Measurements from ENCODE around the gene CLC.

The CLC gene

DNA sequence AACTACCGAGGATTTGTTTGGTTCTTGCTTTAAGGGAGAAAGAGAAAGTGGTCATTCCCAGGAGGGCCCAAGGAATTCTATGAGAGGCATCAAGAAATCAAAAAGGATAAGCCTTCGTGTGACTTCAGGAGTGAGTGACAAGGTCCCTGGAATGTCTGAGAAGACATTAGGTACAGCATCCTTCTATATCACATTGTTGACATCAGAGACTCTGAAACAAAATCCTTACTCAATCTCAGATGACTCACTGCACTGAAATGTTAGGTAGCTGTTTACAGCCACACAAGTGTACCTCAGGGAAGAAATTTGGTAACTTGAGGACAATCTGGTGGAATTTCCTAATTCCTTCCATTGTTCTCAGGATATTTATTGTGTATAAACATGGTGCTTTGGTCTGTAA is 41.4 kb downstream of the CLC start:
- H3K9me2 ChIP-seq (replicated peaks; ENCODE audit: low read depth, low read length) = no peaks in the 10 kb centered on the region
- no peaks in the 10 kb centered on the region for H3F3A ChIP-seq (ENCODE audit: low read depth)
- H3K4me3 ChIP-seq (ENCODE audit: low read length, poor library complexity, severe bottlenecking) = no peak overlapping the region
- no peaks in the 10 kb centered on the region for H3K4me1 ChIP-seq (ENCODE audit: insufficient read depth, low read length, poor library complexity, severe bottlenecking)
- no peaks in the 10 kb centered on the region for H3K79me2 ChIP-seq (ENCODE audit: insufficient read depth, low read length)
- H3K27me3 ChIP-seq (ENCODE audit: insufficient read depth, low read length, poor library complexity, severe bottlenecking) = no peaks in the 10 kb centered on the region
- H3K36me3 ChIP-seq (ENCODE audit: insufficient read depth, low read length) = no peaks in the 10 kb centered on the region
- H4K20me1 ChIP-seq (ENCODE audit: insufficient read depth, low read length, poor library complexity, severe bottlenecking) = no peaks in the 10 kb centered on the region
- no peak overlapping the region for H3K9ac ChIP-seq (ENCODE audit: low read depth, low read length, poor library complexity, severe bottlenecking)
- no peak overlapping the region for H3K4me2 ChIP-seq (ENCODE audit: low read depth, low read length, poor library complexity, severe bottlenecking)
- H2AFZ ChIP-seq (ENCODE audit: low read length) = no peak overlapping the region
- no peaks in the 10 kb centered on the region for H3K9me3 ChIP-seq (ENCODE audit: insufficient read depth, low read depth, low read length)
- TF ChIP-seq, protein P1, sequence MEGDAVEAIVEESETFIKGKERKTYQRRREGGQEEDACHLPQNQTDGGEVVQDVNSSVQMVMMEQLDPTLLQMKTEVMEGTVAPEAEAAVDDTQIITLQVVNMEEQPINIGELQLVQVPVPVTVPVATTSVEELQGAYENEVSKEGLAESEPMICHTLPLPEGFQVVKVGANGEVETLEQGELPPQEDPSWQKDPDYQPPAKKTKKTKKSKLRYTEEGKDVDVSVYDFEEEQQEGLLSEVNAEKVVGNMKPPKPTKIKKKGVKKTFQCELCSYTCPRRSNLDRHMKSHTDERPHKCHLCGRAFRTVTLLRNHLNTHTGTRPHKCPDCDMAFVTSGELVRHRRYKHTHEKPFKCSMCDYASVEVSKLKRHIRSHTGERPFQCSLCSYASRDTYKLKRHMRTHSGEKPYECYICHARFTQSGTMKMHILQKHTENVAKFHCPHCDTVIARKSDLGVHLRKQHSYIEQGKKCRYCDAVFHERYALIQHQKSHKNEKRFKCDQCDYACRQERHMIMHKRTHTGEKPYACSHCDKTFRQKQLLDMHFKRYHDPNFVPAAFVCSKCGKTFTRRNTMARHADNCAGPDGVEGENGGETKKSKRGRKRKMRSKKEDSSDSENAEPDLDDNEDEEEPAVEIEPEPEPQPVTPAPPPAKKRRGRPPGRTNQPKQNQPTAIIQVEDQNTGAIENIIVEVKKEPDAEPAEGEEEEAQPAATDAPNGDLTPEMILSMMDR (conservative IDR thresholded peaks at IDR 0.05; ENCODE audit: low read length) = no peak
- no peak for TF ChIP-seq EZH2phosphoT487 (IDR thresholded peaks at IDR 0.05; ENCODE audit: borderline replicate concordance)

DNA sequence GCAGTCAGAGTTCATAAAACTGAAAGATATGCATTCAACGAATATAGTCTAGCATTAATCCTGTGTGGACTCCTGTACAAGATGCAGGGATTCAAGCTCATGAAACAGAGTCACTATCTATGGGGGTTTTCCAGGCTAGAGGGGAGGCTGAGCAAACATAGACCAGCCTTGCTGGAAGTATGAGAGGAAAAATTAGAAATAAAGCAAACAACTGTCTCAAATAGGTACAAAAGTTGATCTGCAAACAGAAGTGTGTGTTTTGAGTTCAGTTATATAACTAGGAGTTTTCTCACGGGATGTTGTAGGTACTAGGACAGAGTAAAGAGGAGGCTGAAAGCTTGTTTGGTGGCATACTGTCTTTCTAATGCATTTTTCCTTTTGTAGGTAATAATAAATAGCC is 42.1 kb downstream of the CLC start:
- H3K36me3 ChIP-seq (ENCODE audit: insufficient read depth, low read length) = no peaks in the 10 kb centered on the region
- H3K9me2 ChIP-seq (replicated peaks; ENCODE audit: low read depth, low read length) = no peaks in the 10 kb centered on the region
- H3K9me3 ChIP-seq (ENCODE audit: insufficient read depth, low read depth, low read length) = no peaks in the 10 kb centered on the region
- TF ChIP-seq, protein P1 (conservative IDR thresholded peaks at IDR 0.05; ENCODE audit: low read length) = no peak
- no peak for TF ChIP-seq EZH2phosphoT487 (IDR thresholded peaks at IDR 0.05; ENCODE audit: borderline replicate concordance)
- no peaks in the 10 kb centered on the region for H3F3A ChIP-seq (ENCODE audit: low read depth)
- H3K27me3 ChIP-seq (ENCODE audit: insufficient read depth, low read length, poor library complexity, severe bottlenecking) = no peaks in the 10 kb centered on the region
- no peak overlapping the region for H3K4me3 ChIP-seq (ENCODE audit: low read length, poor library complexity, severe bottlenecking)
- no peak overlapping the region for H3K4me2 ChIP-seq (ENCODE audit: low read depth, low read length, poor library complexity, severe bottlenecking)
- no peaks in the 10 kb centered on the region for H3K4me1 ChIP-seq (ENCODE audit: insufficient read depth, low read length, poor library complexity, severe bottlenecking)
- H3K79me2 ChIP-seq (ENCODE audit: insufficient read depth, low read length) = no peaks in the 10 kb centered on the region
- H4K20me1 ChIP-seq (ENCODE audit: insufficient read depth, low read length, poor library complexity, severe bottlenecking) = no peaks in the 10 kb centered on the region
- no peak overlapping the region for H2AFZ ChIP-seq (ENCODE audit: low read length)
- no peak overlapping the region for H3K9ac ChIP-seq (ENCODE audit: low read depth, low read length, poor library complexity, severe bottlenecking)

DNA sequence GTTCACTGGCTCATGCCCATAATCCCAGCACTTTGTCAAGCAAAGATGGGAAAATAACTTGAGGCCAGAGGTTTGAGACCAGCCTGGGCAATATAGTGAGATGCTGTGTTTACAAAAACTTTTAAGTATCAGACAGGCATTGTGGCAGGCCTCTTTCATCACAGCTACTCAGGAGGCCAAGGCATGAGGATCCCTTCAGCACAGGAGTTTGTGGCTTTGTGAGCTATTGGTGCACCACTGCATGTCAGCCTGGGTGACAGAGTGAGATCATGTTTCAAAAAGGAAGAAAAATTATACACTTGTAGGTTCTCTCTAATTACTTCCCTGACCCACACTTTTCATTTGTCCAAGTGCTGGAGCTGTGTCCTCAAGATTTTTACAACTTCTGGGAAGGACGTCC is 45.0 kb downstream of the CLC start:
- no peak overlapping the region for H3K4me3 ChIP-seq (ENCODE audit: low read length, poor library complexity, severe bottlenecking)
- no peak overlapping the region for H3K4me2 ChIP-seq (ENCODE audit: low read depth, low read length, poor library complexity, severe bottlenecking)
- no peaks in the 10 kb centered on the region for H3K27me3 ChIP-seq (ENCODE audit: insufficient read depth, low read length, poor library complexity, severe bottlenecking)
- no peaks in the 10 kb centered on the region for H3F3A ChIP-seq (ENCODE audit: low read depth)
- no peaks in the 10 kb centered on the region for H3K4me1 ChIP-seq (ENCODE audit: insufficient read depth, low read length, poor library complexity, severe bottlenecking)
- no peak for TF ChIP-seq EZH2phosphoT487 (IDR thresholded peaks at IDR 0.05; ENCODE audit: borderline replicate concordance)
- TF ChIP-seq, protein P1 (conservative IDR thresholded peaks at IDR 0.05; ENCODE audit: low read length) = no peak
- H4K20me1 ChIP-seq (ENCODE audit: insufficient read depth, low read length, poor library complexity, severe bottlenecking) = no peaks in the 10 kb centered on the region
- H2AFZ ChIP-seq (ENCODE audit: low read length) = no peak overlapping the region
- H3K36me3 ChIP-seq (ENCODE audit: insufficient read depth, low read length) = no peaks in the 10 kb centered on the region
- no peaks in the 10 kb centered on the region for H3K79me2 ChIP-seq (ENCODE audit: insufficient read depth, low read length)
- no peak overlapping the region for H3K9ac ChIP-seq (ENCODE audit: low read depth, low read length, poor library complexity, severe bottlenecking)
- no peaks in the 10 kb centered on the region for H3K9me2 ChIP-seq (replicated peaks; ENCODE audit: low read depth, low read length)
- H3K9me3 ChIP-seq (ENCODE audit: insufficient read depth, low read depth, low read length) = no peaks in the 10 kb centered on the region

Measured in Loucy (cell line).